ENCODE data around the gene AMY1B.
"Not testable (repeated sequence)": the region's sequence is repeated elsewhere in the genome, so short reads cannot be mapped to it uniquely, and the experiment has no call there.

Gene AMY1B

DNA sequence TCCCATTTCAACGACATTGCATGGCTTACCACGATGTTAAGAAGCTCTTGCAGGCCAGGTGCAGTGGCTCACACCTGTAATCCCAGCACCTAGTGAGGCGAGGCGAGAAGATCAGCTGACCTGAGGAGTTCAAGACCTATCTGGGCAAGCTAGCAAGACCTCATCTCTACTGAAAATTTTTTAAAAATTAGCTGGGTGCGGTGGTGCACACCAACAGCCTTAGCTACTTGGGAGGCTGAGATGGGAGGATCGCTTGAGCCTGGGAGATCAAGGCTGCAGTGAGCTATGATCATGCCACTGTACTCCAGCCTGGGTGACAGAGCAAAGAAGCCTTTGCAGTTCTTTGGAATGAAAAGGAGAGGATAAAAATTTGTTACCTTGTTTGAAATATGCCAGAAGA is 21.4 kb upstream of the AMY1B start:
- H3K4me3 ChIP-seq (ENCODE audit: low read length); H3K9ac ChIP-seq (ENCODE audit: low read length); H3K36me3 ChIP-seq (ENCODE audit: control insufficient read depth, insufficient read depth, low read length); H3K4ac ChIP-seq (ENCODE audit: low read depth, low read length); H3K27ac ChIP-seq (ENCODE audit: low read depth, low read length); H3K4me1 ChIP-seq (ENCODE audit: control insufficient read depth, low read depth, low read length); H4K8ac ChIP-seq (ENCODE audit: low read depth, low read length); H3K23ac ChIP-seq (ENCODE audit: low read length); H2AK5ac ChIP-seq (ENCODE audit: low read length); H2BK5ac ChIP-seq (ENCODE audit: low read length); H3K27me3 ChIP-seq (ENCODE audit: insufficient read depth, low read length, poor library complexity); H4K5ac ChIP-seq (ENCODE audit: low read length); H3K18ac ChIP-seq (ENCODE audit: low read length); H3K79me2 ChIP-seq (ENCODE audit: control insufficient read depth, insufficient read depth, low read length); H2BK15ac ChIP-seq (replicated peaks; ENCODE audit: low read depth); H3K79me1 ChIP-seq (ENCODE audit: low read length); DNase-seq; H2BK120ac ChIP-seq (ENCODE audit: low read depth, low read length); H3K56ac ChIP-seq (ENCODE audit: low read length); H3K4me2 ChIP-seq (ENCODE audit: low read length): not testable (repeated sequence)
- no CpG with 5 or more reads among the region's 6 CpGs for WGBS (ENCODE audit: extremely low coverage, insufficient coverage, low lambda C conversion rate)

DNA sequence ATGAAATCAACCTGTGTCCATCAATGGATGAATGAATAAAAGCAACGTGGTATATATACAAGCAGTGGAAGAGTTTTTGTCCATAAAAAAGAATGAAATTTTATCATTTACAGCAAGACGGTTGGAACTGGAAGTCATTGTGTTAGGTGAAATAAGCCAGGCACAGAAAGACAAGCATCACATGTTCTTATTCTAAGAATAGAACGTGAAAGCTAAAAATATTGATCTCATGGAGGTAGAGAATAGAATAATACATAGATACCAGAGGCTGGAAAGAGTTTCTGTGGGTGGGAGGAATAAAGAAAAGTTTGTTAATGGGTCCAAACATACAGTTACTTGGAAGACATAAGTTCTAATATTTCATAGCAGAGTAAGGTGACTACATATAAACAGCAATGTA is 14.4 kb upstream of the AMY1B start:
- H4K5ac ChIP-seq (ENCODE audit: low read length); H3K18ac ChIP-seq (ENCODE audit: low read length); H2AK5ac ChIP-seq (ENCODE audit: low read length); H2BK15ac ChIP-seq (replicated peaks; ENCODE audit: low read depth); H2BK120ac ChIP-seq (ENCODE audit: low read depth, low read length); H2BK5ac ChIP-seq (ENCODE audit: low read length); H3K4me3 ChIP-seq (ENCODE audit: low read length); H3K27ac ChIP-seq (ENCODE audit: low read depth, low read length); H3K36me3 ChIP-seq (ENCODE audit: control insufficient read depth, insufficient read depth, low read length); H3K4me2 ChIP-seq (ENCODE audit: low read length); H3K79me2 ChIP-seq (ENCODE audit: control insufficient read depth, insufficient read depth, low read length); H3K4me1 ChIP-seq (ENCODE audit: control insufficient read depth, low read depth, low read length); H3K23ac ChIP-seq (ENCODE audit: low read length); H4K8ac ChIP-seq (ENCODE audit: low read depth, low read length); H3K4ac ChIP-seq (ENCODE audit: low read depth, low read length); H3K9ac ChIP-seq (ENCODE audit: low read length); H3K79me1 ChIP-seq (ENCODE audit: low read length); DNase-seq; H3K56ac ChIP-seq (ENCODE audit: low read length); H3K27me3 ChIP-seq (ENCODE audit: insufficient read depth, low read length, poor library complexity): not testable (repeated sequence)
- WGBS (ENCODE audit: extremely low coverage, insufficient coverage, low lambda C conversion rate) = no CpG with 5 or more reads among the region's 3 CpGs

DNA sequence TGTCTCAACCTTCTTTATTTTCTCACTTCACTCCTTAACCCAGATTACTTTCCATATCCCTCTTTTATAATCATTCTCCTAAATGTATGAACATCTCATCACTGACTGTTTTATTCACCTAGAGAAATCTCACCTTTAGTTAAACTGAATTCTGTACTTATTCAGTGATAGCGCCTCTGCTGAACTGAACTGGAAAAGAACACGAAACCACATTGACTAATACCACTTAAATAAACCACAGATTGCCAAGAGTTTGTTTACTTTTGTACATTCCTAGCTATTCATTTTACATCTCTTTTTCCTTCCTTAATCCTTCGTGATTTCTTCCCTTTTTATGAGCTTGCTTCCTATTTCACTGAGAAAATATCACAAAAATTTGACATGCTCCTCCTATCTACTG is 11.7 kb upstream of the AMY1B start:
- H2AK5ac ChIP-seq (ENCODE audit: low read length); H2BK15ac ChIP-seq (replicated peaks; ENCODE audit: low read depth); H3K36me3 ChIP-seq (ENCODE audit: control insufficient read depth, insufficient read depth, low read length); H3K27me3 ChIP-seq (ENCODE audit: insufficient read depth, low read length, poor library complexity); H3K27ac ChIP-seq (ENCODE audit: low read depth, low read length); H2BK5ac ChIP-seq (ENCODE audit: low read length); H3K18ac ChIP-seq (ENCODE audit: low read length); H3K56ac ChIP-seq (ENCODE audit: low read length); H3K23ac ChIP-seq (ENCODE audit: low read length); H4K5ac ChIP-seq (ENCODE audit: low read length); H3K4me3 ChIP-seq (ENCODE audit: low read length); H3K9ac ChIP-seq (ENCODE audit: low read length); DNase-seq; H3K4me2 ChIP-seq (ENCODE audit: low read length); H3K4ac ChIP-seq (ENCODE audit: low read depth, low read length); H3K4me1 ChIP-seq (ENCODE audit: control insufficient read depth, low read depth, low read length); H3K79me1 ChIP-seq (ENCODE audit: low read length); H2BK120ac ChIP-seq (ENCODE audit: low read depth, low read length); H3K79me2 ChIP-seq (ENCODE audit: control insufficient read depth, insufficient read depth, low read length); H4K8ac ChIP-seq (ENCODE audit: low read depth, low read length): not testable (repeated sequence)
- WGBS (ENCODE audit: extremely low coverage, insufficient coverage, low lambda C conversion rate) = no CpG with 5 or more reads among the region's 3 CpGs

DNA sequence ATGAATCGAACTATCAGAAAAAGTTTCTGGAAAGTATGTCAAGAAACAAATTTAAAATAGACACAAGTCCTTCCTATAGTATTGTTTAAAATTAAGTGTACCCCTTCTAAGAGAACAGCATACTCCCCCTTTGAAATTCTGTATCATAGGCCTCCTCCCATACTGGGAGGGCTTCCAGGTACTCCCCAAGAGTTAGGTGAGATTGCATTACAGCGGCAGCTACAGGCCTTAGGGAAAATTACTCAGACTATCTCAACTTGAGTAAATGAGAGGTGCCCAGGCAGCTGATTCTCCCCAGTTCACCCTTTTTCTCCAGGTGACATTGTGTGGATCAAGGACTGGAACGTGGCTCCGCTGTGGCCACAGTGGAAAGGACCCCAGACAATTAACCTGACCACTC is 5.2 kb upstream of the AMY1B start:
- H3K4me1 ChIP-seq (ENCODE audit: control insufficient read depth, low read depth, low read length); H3K18ac ChIP-seq (ENCODE audit: low read length); DNase-seq; H3K79me1 ChIP-seq (ENCODE audit: low read length); H2BK5ac ChIP-seq (ENCODE audit: low read length); H3K9ac ChIP-seq (ENCODE audit: low read length); H3K27ac ChIP-seq (ENCODE audit: low read depth, low read length); H2BK15ac ChIP-seq (replicated peaks; ENCODE audit: low read depth); H3K79me2 ChIP-seq (ENCODE audit: control insufficient read depth, insufficient read depth, low read length); H3K4me2 ChIP-seq (ENCODE audit: low read length); H3K4ac ChIP-seq (ENCODE audit: low read depth, low read length); H4K5ac ChIP-seq (ENCODE audit: low read length); H2AK5ac ChIP-seq (ENCODE audit: low read length); H3K4me3 ChIP-seq (ENCODE audit: low read length); H2BK120ac ChIP-seq (ENCODE audit: low read depth, low read length); H4K8ac ChIP-seq (ENCODE audit: low read depth, low read length); H3K56ac ChIP-seq (ENCODE audit: low read length); H3K27me3 ChIP-seq (ENCODE audit: insufficient read depth, low read length, poor library complexity); H3K23ac ChIP-seq (ENCODE audit: low read length); H3K36me3 ChIP-seq (ENCODE audit: control insufficient read depth, insufficient read depth, low read length): not testable (repeated sequence)
- no CpG with 5 or more reads among the region's 4 CpGs for WGBS (ENCODE audit: extremely low coverage, insufficient coverage, low lambda C conversion rate)

DNA sequence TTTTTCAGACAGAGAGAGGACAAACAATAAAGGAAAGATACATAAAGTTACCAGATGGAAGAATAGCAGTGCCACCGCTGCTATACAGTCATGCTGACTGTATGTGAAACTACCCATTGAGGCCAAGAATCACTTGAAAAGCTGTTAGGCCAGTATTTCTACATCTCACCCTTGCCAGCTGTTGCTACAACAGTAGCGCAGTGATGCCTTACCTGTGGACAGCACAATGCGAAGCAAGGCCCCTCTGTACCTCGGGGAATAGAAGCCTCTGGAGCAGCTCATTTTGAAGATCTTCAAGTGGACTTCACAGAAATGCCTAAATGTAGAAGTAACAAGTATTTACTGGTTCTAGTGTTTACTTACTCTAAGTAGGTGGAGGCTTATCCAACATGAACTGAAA is 4.7 kb upstream of the AMY1B start:
- not testable (repeated sequence) for H3K79me2 ChIP-seq (ENCODE audit: control insufficient read depth, insufficient read depth, low read length); DNase-seq; H2AK5ac ChIP-seq (ENCODE audit: low read length); H3K27me3 ChIP-seq (ENCODE audit: insufficient read depth, low read length, poor library complexity); H2BK120ac ChIP-seq (ENCODE audit: low read depth, low read length); H3K36me3 ChIP-seq (ENCODE audit: control insufficient read depth, insufficient read depth, low read length); H2BK5ac ChIP-seq (ENCODE audit: low read length); H3K27ac ChIP-seq (ENCODE audit: low read depth, low read length); H3K4me2 ChIP-seq (ENCODE audit: low read length); H3K4ac ChIP-seq (ENCODE audit: low read depth, low read length); H4K5ac ChIP-seq (ENCODE audit: low read length); H2BK15ac ChIP-seq (replicated peaks; ENCODE audit: low read depth); H3K56ac ChIP-seq (ENCODE audit: low read length); H3K23ac ChIP-seq (ENCODE audit: low read length); H3K9ac ChIP-seq (ENCODE audit: low read length); H3K18ac ChIP-seq (ENCODE audit: low read length); H3K4me1 ChIP-seq (ENCODE audit: control insufficient read depth, low read depth, low read length); H4K8ac ChIP-seq (ENCODE audit: low read depth, low read length); H3K4me3 ChIP-seq (ENCODE audit: low read length); H3K79me1 ChIP-seq (ENCODE audit: low read length)
- WGBS (ENCODE audit: extremely low coverage, insufficient coverage, low lambda C conversion rate) = no CpG with 5 or more reads among the region's 4 CpGs

DNA sequence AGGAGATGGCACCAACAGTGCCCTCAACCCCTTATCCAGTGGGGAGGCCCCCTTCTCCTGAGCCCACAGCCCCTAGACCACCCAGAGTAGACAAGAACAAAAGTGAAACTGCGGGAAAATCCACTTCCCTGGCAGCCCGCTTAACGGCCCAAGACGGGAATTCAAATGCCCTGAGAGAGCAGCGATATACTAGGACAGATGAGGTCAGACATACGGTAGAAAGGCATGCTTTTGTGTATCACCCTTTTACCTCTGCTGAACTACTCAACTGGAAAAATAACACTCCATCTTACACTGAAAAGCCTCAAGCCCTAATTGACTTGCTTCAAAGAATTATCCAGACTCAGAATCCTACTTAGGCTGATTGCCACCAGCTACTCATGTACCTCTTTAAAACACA is 1.4 kb upstream of the AMY1B start:
- H3K36me3 ChIP-seq (ENCODE audit: control insufficient read depth, insufficient read depth, low read length); H3K79me1 ChIP-seq (ENCODE audit: low read length); H2BK120ac ChIP-seq (ENCODE audit: low read depth, low read length); H3K4me1 ChIP-seq (ENCODE audit: control insufficient read depth, low read depth, low read length); H3K27me3 ChIP-seq (ENCODE audit: insufficient read depth, low read length, poor library complexity); H3K4me2 ChIP-seq (ENCODE audit: low read length); H3K23ac ChIP-seq (ENCODE audit: low read length); H2BK5ac ChIP-seq (ENCODE audit: low read length); DNase-seq; H3K79me2 ChIP-seq (ENCODE audit: control insufficient read depth, insufficient read depth, low read length); H3K56ac ChIP-seq (ENCODE audit: low read length); H4K5ac ChIP-seq (ENCODE audit: low read length); H3K4me3 ChIP-seq (ENCODE audit: low read length); H4K8ac ChIP-seq (ENCODE audit: low read depth, low read length); H2AK5ac ChIP-seq (ENCODE audit: low read length); H3K9ac ChIP-seq (ENCODE audit: low read length); H2BK15ac ChIP-seq (replicated peaks; ENCODE audit: low read depth); H3K4ac ChIP-seq (ENCODE audit: low read depth, low read length); H3K18ac ChIP-seq (ENCODE audit: low read length); H3K27ac ChIP-seq (ENCODE audit: low read depth, low read length): not testable (repeated sequence)
- no CpG with 5 or more reads among the region's 6 CpGs for WGBS (ENCODE audit: extremely low coverage, insufficient coverage, low lambda C conversion rate)
